GM20000 (cell line): Measurements from ENCODE around the gene COLEC12.

Experiments used
- DNase-seq: peaks from one replicate; pipeline ENCODE4 v3.0.0; 2012; ENCODE audit warnings: low spot score
- TF ChIP-seq, protein P1 (sequence below): IDR thresholded peaks from 2 replicates; pipeline ENCODE4 v1.5.1; 2012; ENCODE audit warnings: mild to moderate bottlenecking, control low read depth; ENCODE audit errors: extremely low read depth, missing control alignments

The COLEC12 gene

DNA sequence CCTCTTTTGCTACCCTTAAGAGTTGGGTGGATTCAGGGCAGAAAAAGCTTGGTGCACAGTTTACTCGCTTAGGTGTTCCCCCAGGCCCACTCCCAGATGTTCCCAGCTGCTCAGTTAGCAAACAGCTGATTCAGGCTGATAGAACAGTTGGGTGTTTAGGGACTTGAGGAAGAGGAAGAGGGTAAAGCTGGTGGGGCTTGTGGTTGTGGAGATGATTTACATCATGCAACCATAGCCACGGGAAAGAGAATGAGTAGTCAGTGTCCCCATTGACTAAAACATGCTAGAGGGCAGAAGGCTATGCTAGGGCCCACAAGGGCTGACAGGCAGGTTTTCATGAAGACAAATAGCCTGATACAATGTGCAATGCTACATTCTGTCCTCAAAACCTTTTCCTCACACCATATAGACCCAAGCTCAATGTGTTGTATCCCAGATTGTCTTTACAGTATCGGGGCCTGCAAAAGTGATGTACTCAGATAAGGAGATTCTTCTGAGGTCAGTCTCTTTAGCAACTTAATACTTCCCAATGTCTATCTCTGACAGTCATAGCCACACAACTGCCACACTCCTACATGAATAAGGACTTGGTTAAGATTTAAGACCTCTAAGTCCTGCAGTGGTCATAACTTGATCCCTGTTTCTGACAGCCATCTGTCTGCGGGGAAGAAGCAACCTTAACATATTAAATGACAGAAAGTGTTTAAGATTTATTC lies 15.6 kb downstream of the COLEC12 start:
- TF ChIP-seq, protein P1, sequence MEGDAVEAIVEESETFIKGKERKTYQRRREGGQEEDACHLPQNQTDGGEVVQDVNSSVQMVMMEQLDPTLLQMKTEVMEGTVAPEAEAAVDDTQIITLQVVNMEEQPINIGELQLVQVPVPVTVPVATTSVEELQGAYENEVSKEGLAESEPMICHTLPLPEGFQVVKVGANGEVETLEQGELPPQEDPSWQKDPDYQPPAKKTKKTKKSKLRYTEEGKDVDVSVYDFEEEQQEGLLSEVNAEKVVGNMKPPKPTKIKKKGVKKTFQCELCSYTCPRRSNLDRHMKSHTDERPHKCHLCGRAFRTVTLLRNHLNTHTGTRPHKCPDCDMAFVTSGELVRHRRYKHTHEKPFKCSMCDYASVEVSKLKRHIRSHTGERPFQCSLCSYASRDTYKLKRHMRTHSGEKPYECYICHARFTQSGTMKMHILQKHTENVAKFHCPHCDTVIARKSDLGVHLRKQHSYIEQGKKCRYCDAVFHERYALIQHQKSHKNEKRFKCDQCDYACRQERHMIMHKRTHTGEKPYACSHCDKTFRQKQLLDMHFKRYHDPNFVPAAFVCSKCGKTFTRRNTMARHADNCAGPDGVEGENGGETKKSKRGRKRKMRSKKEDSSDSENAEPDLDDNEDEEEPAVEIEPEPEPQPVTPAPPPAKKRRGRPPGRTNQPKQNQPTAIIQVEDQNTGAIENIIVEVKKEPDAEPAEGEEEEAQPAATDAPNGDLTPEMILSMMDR = no peak
- no peak for DNase-seq

GRCh38 chr18:478681-479080 lies 21.8 kb downstream of the COLEC12 start:
- TF ChIP-seq, protein P1 = no peak
- no peak for DNase-seq

- DNase-seq = peak; percentile 31
- TF ChIP-seq, protein P1 = peak; percentile 33
These were observed 22.9 kb downstream of the COLEC12 start for GRCh38 chr18:477565-477964.

- TF ChIP-seq, protein P1 = no peak
- no peak for DNase-seq
These were observed 24.2 kb downstream of the COLEC12 start for GRCh38 chr18:476251-476664.

DNA sequence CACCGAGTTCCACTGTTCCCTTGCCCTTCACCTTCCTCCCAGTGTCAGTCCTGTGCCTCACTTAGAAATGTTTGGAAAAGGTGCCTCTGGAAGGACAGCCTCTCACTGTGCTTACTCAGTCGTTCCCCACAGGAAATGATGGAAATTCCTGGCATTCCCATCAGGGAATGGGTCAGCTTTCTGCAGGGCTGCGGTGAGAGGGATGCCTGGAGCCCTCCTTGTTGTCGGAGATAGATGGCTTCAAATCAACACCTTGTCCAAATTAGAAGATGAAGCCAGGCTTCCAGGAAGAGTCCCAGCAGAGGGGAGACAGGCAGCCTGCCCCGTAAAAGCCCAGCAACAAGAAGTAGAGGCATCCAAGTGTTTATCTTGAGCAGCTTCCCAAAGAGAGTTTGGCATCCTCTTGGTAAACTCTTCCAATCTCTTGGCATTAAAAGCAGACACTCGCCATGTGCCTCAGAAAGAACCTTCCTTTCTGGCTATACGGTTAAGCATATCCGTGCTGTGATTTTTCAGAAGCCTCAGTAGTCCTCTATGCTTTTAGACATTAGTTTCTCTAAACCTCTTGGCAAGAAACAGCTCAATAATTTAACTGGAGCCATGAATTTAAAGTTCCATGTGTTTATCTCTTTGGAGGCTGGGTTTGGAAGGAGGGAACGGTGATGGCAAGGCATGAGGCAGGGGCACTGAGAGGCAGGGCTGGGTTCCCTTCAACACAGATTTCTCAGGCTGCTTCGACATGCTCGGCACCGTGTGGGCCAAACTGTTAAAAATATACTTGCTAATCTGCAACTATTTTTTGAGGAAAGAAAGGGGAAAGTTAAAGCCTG lies 25.1 kb downstream of the COLEC12 start:
- no peak for DNase-seq

DNA sequence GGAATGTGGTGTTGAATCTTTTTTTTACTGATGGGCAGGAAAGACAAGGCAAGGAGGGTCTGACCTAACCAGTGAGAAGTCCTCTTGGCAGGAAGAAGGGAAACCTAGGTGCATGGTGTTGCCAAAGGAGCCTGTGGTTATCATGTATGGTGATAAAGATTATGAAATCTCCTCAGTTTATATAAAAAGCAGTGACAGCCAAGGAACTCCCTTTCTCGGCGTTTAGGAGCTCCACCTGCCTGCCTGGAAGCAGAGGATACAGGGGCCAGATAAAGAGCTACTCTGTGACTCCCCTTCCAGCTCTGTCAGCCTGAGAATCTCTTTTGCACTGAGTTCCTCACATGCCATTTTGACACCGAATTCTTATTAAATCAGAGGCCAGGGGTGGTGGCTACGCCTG lies 26.1 kb downstream of the COLEC12 start:
- no peak for DNase-seq
- TF ChIP-seq, protein P1 = no peak

More for the DNA sequence above, 25.1 kb downstream of the COLEC12 start:
- TF ChIP-seq, protein P1 = no peak

DNA sequence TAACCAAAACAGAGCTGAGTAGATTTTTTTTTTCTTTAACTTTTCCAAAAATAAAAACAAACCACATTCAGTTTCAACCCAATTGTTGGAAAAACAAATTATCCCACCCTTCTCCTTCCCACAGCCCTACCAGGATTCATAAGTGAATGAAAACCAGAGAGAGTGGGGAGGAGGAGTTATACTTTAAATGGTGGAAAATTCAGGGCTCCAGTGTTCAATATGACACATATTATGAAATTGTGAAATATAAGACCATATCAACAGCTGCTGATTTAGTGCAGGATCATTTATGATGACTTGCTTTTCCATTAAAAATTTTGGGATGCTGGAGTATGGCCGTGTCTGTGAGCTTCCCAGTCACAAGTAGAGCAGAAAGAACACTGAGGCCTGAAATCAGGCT lies 26.7 kb downstream of the COLEC12 start:
- no peak for DNase-seq
- TF ChIP-seq, protein P1 = no peak
